Measurements from ENCODE around the gene TRAPPC2B.

The TRAPPC2B gene

DNA sequence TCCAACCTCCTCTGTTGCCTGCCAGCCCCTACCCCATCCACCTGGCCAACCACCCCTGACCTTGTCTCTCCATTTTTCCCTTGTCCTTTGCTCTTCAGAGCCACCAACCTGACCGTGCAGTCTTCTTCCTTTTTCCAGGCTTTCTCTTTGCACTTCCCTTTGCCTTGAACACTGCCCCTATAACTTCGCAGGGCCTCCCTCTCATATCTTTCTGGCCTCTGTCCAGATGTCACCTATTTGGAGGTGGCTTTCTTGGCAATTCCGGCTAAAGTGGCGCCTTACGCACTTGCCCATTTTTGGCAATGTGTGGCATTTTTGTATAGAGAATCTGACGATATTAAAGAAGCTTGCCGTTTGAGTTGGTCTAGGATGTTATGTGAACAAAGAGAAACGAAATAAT is 42.2 kb upstream of the TRAPPC2B start:
- Histone ChIP-seq H3K27ac (peak overlapping the region; percentile 81), H3K36me3 (peaks cover 20% of the 10 kb centered on the region), H3K27me3 (peaks cover 29% of the 10 kb centered on the region), H3K9me3 (peaks cover 9% of the 10 kb centered on the region), H3K4me3 (ENCODE audit: low read depth in 1 of 2, low read length in 1 of 2) (peak overlapping the region; percentile 77 to 81), H3K4me1 (ENCODE audit: control insufficient read depth in 1 of 2, insufficient read depth in 1 of 2, low read depth in 1 of 2, low read length in 1 of 2) (peaks cover 15 to 21% of the 10 kb centered on the region in 2 experiments)
- TF ChIP-seq, protein P1, sequence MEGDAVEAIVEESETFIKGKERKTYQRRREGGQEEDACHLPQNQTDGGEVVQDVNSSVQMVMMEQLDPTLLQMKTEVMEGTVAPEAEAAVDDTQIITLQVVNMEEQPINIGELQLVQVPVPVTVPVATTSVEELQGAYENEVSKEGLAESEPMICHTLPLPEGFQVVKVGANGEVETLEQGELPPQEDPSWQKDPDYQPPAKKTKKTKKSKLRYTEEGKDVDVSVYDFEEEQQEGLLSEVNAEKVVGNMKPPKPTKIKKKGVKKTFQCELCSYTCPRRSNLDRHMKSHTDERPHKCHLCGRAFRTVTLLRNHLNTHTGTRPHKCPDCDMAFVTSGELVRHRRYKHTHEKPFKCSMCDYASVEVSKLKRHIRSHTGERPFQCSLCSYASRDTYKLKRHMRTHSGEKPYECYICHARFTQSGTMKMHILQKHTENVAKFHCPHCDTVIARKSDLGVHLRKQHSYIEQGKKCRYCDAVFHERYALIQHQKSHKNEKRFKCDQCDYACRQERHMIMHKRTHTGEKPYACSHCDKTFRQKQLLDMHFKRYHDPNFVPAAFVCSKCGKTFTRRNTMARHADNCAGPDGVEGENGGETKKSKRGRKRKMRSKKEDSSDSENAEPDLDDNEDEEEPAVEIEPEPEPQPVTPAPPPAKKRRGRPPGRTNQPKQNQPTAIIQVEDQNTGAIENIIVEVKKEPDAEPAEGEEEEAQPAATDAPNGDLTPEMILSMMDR (IDR thresholded peaks at IDR 0.05): no peak

- Histone ChIP-seq H3K36me3 (peaks cover 24% of the 10 kb centered on the region), H3K4me3 (ENCODE audit: low read depth in 1 of 2, low read length in 1 of 2) (no peak overlapping the region), H3K9me3 (peaks cover 9% of the 10 kb centered on the region), H3K4me1 (ENCODE audit: control insufficient read depth in 1 of 2, insufficient read depth in 1 of 2, low read depth in 1 of 2, low read length in 1 of 2) (peaks cover 15 to 21% of the 10 kb centered on the region in 2 experiments), H3K27me3 (peaks cover 22% of the 10 kb centered on the region), H3K27ac (no peak overlapping the region)
- TF ChIP-seq, protein P1 (IDR thresholded peaks at IDR 0.05): no peak
These were observed 41.6 kb upstream of the TRAPPC2B start for GRCh38 chr19:57321751-57322150.

DNA sequence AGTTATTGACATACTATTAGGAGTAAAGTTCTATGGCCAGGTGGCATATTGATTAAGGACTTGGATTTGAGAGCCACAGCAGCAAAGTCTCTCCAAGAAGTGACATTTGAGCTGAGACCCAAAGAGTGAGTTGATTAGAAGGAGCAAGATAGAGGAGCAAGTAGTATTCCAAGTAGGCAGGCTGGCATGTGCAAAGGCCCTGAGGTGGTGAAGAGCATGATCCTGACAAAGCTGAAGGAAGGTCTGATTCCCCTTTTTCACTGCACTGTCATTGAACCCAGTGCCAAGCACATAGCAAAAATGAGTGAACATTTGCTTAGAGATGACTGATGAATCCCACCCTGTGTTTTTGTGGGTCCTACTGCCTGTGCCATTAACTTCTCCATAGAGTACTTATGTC is 38.4 kb upstream of the TRAPPC2B start:
- Histone ChIP-seq H3K36me3 (peaks cover 38% of the 10 kb centered on the region), H3K27ac (no peak overlapping the region), H3K9me3 (peaks cover 5% of the 10 kb centered on the region), H3K4me3 (ENCODE audit: low read depth in 1 of 2, low read length in 1 of 2) (no peak overlapping the region), H3K4me1 (ENCODE audit: control insufficient read depth in 1 of 2, insufficient read depth in 1 of 2, low read depth in 1 of 2, low read length in 1 of 2) (peaks cover 15 to 17% of the 10 kb centered on the region in 2 experiments), H3K27me3 (no peaks in the 10 kb centered on the region)
- TF ChIP-seq, protein P1 (IDR thresholded peaks at IDR 0.05): no peak

- no peak overlapping the region for H3K4me3 ChIP-seq (ENCODE audit: low read depth in 1 of 2, low read length in 1 of 2)
- no peaks in the 10 kb centered on the region for H3K27me3 ChIP-seq
- no peaks in the 10 kb centered on the region for H3K4me1 ChIP-seq (ENCODE audit: control insufficient read depth in 1 of 2, insufficient read depth in 1 of 2, low read depth in 1 of 2, low read length in 1 of 2)
- H3K9me3 ChIP-seq: peaks cover 5% of the 10 kb centered on the region
- peaks cover 38% of the 10 kb centered on the region for H3K36me3 ChIP-seq
- no peak overlapping the region for H3K27ac ChIP-seq
- TF ChIP-seq, protein P1 (IDR thresholded peaks at IDR 0.05): no peak
These were observed 35.4 kb upstream of the TRAPPC2B start for GRCh38 chr19:57327993-57328392.

DNA sequence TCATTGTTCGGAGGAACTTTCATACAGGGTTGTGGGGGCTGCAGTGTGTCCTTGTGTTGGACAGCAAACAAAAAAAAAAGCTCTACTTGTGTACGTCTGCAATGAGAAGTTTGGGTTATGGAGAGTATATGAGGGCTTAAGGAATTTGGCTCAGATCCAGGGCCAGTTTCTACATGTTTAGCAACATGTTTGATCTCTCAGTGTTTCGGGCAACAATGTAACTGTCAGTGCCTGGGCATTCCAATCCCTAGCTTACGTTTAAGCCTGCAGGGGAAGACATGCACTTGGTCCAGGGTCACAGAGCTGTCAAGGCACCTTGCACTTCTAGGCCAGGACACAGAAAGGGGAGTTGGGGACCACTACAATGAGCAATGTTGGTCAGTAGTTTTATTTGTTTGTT is 29.2 kb upstream of the TRAPPC2B start:
- no peaks in the 10 kb centered on the region for H3K4me1 ChIP-seq (ENCODE audit: control insufficient read depth in 1 of 2, insufficient read depth in 1 of 2, low read depth in 1 of 2, low read length in 1 of 2)
- H3K4me3 ChIP-seq (ENCODE audit: low read depth in 1 of 2, low read length in 1 of 2): no peak overlapping the region
- no peaks in the 10 kb centered on the region for H3K27me3 ChIP-seq
- H3K9me3 ChIP-seq: no peaks in the 10 kb centered on the region
- TF ChIP-seq, protein P1 (IDR thresholded peaks at IDR 0.05): no peak
- H3K36me3 ChIP-seq: no peaks in the 10 kb centered on the region
- no peak overlapping the region for H3K27ac ChIP-seq

DNA sequence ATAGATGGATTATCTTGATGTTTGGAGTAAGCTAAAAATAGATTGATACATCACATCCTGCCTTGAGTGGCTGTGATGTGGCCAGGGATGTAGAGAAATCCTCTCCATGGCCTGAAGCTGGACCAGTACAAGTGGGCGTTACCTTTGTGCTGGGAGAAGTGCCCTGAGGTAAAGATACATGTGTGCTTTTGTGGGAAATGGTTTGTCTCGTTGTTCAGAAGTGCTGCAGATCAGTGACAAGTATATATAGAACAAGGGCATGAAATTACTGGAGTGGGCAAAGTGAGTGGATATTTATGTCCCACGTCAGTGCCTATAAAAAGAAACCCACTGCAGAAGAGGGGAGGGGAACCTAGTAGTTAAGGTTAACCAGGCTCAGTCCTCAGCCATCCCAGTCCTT is 24.5 kb upstream of the TRAPPC2B start:
- TF ChIP-seq, protein P1 (IDR thresholded peaks at IDR 0.05): no peak
- Histone ChIP-seq H3K36me3 (no peaks in the 10 kb centered on the region), H3K4me1 (ENCODE audit: control insufficient read depth in 1 of 2, insufficient read depth in 1 of 2, low read depth in 1 of 2, low read length in 1 of 2) (no peaks in the 10 kb centered on the region), H3K4me3 (ENCODE audit: low read depth in 1 of 2, low read length in 1 of 2) (no peak overlapping the region), H3K27ac (no peak overlapping the region), H3K27me3 (peaks cover 5% of the 10 kb centered on the region), H3K9me3 (no peaks in the 10 kb centered on the region)

All from neutrophil (primary cell).